SU-DHL-6 (cell line): ENCODE data around the gene ARHGEF16.

ENCODE experiments used
- EZH2phosphoT487 ChIP-seq: fragments of 200-600 bp; sonication (generic), shearing (Covaris generic); conservative IDR thresholded peaks from 2 replicates; pipeline ENCODE4 v1.6.1; 2018; ENCODE audit warnings: mild to moderate bottlenecking, antibody characterized with exemption, low read length, moderate library complexity, mixed read lengths
- TF ChIP-seq, protein P1 (sequence below): fragments of 200-600 bp; sonication (generic); IDR thresholded peaks from one replicate; pipeline ENCODE4 v1.5.1; 2017; ENCODE audit warnings: antibody characterized with exemption, mild to moderate bottlenecking, low read length, moderate library complexity; ENCODE audit not compliant: insufficient read depth, poor library complexity, severe bottlenecking

DNA sequence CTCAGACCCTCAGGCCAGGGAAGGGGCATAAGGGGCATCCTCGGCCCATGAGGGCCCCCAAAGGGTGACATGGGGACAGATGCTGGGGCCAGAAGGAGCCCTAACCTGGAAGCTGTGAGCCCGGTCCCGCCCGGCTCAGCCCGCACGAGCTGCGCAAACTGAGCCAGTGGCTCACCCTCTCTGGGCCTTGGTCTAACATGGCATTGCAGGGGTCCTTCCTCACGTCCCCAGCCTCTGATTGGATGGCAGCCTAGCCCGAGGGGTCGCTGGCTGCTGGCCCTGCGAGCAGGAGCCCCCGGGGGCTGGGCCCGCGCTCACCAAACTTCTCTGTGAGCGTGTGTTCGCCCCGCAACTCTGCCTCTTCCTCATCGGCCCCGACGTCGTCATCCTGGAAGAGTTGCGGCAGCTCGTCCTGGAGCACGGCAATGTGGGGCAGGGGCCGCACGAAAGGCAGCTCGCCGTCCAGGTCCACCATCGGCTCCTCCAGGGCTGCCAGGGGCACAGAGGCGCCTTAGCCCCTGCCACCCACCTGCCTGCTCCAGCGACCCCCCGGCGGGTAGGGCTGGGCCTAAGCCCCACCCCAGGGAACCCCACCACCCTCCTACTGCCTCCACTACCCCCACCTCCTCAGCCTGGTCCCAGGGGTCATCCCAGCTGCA is 54.4 kb downstream of the ARHGEF16 start:
- TF ChIP-seq, protein P1, sequence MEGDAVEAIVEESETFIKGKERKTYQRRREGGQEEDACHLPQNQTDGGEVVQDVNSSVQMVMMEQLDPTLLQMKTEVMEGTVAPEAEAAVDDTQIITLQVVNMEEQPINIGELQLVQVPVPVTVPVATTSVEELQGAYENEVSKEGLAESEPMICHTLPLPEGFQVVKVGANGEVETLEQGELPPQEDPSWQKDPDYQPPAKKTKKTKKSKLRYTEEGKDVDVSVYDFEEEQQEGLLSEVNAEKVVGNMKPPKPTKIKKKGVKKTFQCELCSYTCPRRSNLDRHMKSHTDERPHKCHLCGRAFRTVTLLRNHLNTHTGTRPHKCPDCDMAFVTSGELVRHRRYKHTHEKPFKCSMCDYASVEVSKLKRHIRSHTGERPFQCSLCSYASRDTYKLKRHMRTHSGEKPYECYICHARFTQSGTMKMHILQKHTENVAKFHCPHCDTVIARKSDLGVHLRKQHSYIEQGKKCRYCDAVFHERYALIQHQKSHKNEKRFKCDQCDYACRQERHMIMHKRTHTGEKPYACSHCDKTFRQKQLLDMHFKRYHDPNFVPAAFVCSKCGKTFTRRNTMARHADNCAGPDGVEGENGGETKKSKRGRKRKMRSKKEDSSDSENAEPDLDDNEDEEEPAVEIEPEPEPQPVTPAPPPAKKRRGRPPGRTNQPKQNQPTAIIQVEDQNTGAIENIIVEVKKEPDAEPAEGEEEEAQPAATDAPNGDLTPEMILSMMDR = no peak
- no peak for TF ChIP-seq EZH2phosphoT487
